Vagina (tissue), 2 donors: ENCODE measurements around the gene GGA1.

Experiments
- POLR2A ChIP-seq, 2 donors: fragments of 450-650 bp; IDR thresholded peaks; one replicate each; pipeline ENCODE4 v1.6.1; 2017; ENCODE audit warnings: antibody characterized with exemption in 2 of 2, mild to moderate bottlenecking in 2 of 2, moderate library complexity in 2 of 2
- TF ChIP-seq, protein P1 (sequence below), 3 experiments: fragments of 450-650 bp in 2 of 3; fragments of 200-600 bp in 1 of 3; sonication (generic) in 1 of 3; IDR thresholded peaks; one replicate each; pipeline ENCODE4 v1.5.1; 2017 to 2019; ENCODE audit warnings: antibody characterized with exemption in 3 of 3, mild to moderate bottlenecking in 2 of 3, moderate library complexity in 2 of 3

DNA sequence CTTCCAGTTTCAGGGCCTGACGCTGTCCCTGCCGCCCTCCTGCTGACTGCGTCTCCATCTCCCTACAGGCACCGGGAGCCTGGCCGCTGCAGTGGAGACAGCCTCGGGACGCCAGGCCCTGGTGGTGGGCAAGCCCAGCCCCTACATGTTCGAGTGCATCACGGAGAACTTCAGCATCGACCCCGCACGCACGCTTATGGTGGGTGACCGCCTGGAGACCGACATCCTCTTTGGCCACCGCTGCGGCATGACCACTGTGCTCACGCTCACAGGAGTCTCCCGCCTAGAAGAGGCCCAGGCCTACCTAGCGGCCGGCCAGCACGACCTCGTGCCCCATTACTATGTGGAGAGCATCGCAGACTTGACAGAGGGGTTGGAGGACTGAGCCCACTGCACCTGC lies 56.9 kb downstream of the GGA1 start:
- TF ChIP-seq POLR2A (IDR thresholded peaks at IDR 0.05): no peak
- TF ChIP-seq, protein P1, sequence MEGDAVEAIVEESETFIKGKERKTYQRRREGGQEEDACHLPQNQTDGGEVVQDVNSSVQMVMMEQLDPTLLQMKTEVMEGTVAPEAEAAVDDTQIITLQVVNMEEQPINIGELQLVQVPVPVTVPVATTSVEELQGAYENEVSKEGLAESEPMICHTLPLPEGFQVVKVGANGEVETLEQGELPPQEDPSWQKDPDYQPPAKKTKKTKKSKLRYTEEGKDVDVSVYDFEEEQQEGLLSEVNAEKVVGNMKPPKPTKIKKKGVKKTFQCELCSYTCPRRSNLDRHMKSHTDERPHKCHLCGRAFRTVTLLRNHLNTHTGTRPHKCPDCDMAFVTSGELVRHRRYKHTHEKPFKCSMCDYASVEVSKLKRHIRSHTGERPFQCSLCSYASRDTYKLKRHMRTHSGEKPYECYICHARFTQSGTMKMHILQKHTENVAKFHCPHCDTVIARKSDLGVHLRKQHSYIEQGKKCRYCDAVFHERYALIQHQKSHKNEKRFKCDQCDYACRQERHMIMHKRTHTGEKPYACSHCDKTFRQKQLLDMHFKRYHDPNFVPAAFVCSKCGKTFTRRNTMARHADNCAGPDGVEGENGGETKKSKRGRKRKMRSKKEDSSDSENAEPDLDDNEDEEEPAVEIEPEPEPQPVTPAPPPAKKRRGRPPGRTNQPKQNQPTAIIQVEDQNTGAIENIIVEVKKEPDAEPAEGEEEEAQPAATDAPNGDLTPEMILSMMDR (IDR thresholded peaks at IDR 0.05): no peak
